Esophagus squamous epithelium (tissue), 5 donors: ENCODE measurements around the gene ONECUT3. TPM values are rescaled to one million over a fixed set of nuclear protein-coding genes. Genes with fewer than 3 reads are reported as not detected.

Source experiments
- DNase-seq: peaks from one replicate; lab custom pipeline; 2025; lab: John Stamatoyannopoulos, UW
- H3K27ac ChIP-seq, 4 donors: fragments of 200-600 bp; sonication (generic); one replicate each; pipeline ENCODE4 v1.5.1; 2016 to 2019; ENCODE audit warnings: mild to moderate bottlenecking in 1 of 4
- H3K27me3 ChIP-seq, 4 donors: fragments of 200-600 bp; sonication (generic); 1 replicate in 3 of 4; 2 replicates in 1 of 4; pipeline versions ENCODE4 v1.5.1 to v1.6.0; 2017 to 2021; ENCODE audit warnings: antibody characterized with exemption in 1 of 4
- H3K36me3 ChIP-seq, 3 donors: fragments of 200-600 bp; sonication (generic); one replicate each; pipeline ENCODE4 v1.5.1; 2016 to 2019
- H3K4me1 ChIP-seq, 3 donors: fragments of 200-600 bp; sonication (generic); one replicate each; pipeline ENCODE4 v1.5.1; 2017 to 2019
- H3K4me3 ChIP-seq, 4 donors: fragments of 200-600 bp; sonication (generic); 1 replicate in 3 of 4; 2 replicates in 1 of 4; pipeline ENCODE4 v1.5.1; 2016 to 2019; ENCODE audit warnings: mild to moderate bottlenecking in 2 of 4, moderate library complexity in 1 of 4
- H3K9me3 ChIP-seq, 3 donors: fragments of 200-600 bp; sonication (generic); one replicate each; pipeline ENCODE4 v1.5.1; 2016 to 2019
- POLR2A ChIP-seq, 4 donors: fragments of 450-650 bp; IDR thresholded peaks; one replicate each; pipeline ENCODE4 v1.6.1; 2017; ENCODE audit warnings: antibody characterized with exemption in 4 of 4, mild to moderate bottlenecking in 4 of 4, moderate library complexity in 3 of 4
- WGBS, 2 donors: methylation state at CpG; one replicate each; pipeline ENCODE4 v1.1.5; 2018; 5-methylcytosine and 5-hydroxymethylcytosine counted together
- intact Hi-C: fragments of 100-400 bp; cut with DNase I; formaldehyde crosslinking; loops from one replicate; pipeline ENCODE4 v1.15.0; 2022
- total RNA-seq, 4 donors: library from RNA; depleted of rRNA; stranded (reverse); fragments of >200 nt; gene quantifications; one replicate each; pipeline ENCODE4 v1.1.0, GENCODE V29; 2016
- TF ChIP-seq, protein P1 (sequence below), 6 experiments: fragments of 450-650 bp in 4 of 6; fragments of 200-600 bp in 2 of 6; sonication (generic) in 2 of 6; IDR thresholded peaks; one replicate each; pipeline ENCODE4 v1.5.1; 2016 to 2019; ENCODE audit warnings: antibody characterized with exemption in 6 of 6, mild to moderate bottlenecking in 4 of 6, moderate library complexity in 4 of 6
- donor health status: DM: yes; HTN: yes; CAD: no.

Gene ONECUT3
- total RNA-seq, 4 donors from 2014 or later = not detected

DNA sequence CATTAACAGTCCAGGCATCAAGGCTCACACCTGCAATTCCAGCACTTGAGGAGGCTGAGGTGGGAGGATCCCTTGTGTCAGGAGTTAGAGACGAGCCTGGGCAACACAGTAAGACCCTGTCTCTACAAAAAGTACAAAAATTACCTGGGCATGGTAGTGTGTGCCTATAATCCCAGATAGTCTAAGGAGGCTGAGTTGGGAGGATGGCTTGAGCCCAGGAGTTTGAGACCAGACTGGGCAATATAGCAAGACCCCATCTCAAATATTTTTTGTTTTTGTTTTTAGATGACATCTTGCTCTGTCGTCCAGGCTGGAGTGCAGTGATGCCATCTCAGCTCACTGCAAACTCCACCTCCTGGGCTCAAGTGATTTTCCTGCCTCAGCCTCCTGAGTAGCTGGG lies 40.1 kb upstream of the ONECUT3 start:
- WGBS, 2 donors = 74 to 92% methylated on average over 1 to 2 of the region's 2 CpGs
- TF ChIP-seq, protein P1, sequence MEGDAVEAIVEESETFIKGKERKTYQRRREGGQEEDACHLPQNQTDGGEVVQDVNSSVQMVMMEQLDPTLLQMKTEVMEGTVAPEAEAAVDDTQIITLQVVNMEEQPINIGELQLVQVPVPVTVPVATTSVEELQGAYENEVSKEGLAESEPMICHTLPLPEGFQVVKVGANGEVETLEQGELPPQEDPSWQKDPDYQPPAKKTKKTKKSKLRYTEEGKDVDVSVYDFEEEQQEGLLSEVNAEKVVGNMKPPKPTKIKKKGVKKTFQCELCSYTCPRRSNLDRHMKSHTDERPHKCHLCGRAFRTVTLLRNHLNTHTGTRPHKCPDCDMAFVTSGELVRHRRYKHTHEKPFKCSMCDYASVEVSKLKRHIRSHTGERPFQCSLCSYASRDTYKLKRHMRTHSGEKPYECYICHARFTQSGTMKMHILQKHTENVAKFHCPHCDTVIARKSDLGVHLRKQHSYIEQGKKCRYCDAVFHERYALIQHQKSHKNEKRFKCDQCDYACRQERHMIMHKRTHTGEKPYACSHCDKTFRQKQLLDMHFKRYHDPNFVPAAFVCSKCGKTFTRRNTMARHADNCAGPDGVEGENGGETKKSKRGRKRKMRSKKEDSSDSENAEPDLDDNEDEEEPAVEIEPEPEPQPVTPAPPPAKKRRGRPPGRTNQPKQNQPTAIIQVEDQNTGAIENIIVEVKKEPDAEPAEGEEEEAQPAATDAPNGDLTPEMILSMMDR (IDR thresholded peaks at IDR 0.05) = no peak
- TF ChIP-seq POLR2A (IDR thresholded peaks at IDR 0.05) = no peak
- Histone ChIP-seq H3K27ac (no peak overlapping the region), H3K27me3 (peaks cover 0 to 90% (median 0%) of the 10 kb centered on the region in 4 donors), H3K4me1 (no peaks in the 10 kb centered on the region), H3K36me3 (no peaks in the 10 kb centered on the region), H3K4me3 (no peak overlapping the region), H3K9me3 (no peaks in the 10 kb centered on the region)
- no peak for DNase-seq
- intact Hi-C loops = no loop called here

DNA sequence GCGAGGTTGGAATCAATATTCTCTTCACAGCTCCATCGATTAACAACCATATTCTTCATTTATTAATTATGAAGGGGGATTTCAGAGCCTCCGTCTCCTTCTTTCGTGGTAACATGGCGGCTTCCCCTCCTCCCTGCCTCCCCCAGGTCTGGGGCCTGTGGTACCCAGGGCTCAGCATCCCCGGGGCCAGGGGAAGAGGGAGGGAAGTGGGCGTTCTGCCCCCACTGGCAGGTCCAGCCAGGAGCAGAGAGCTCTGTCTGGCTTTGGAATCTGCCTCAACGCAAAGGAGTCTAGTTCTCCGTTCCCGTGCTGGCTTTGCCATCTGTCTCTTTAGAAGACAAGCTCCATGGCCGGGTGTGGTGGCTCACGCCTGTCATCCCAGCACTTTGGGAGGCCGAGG lies 37.8 kb upstream of the ONECUT3 start:
- Histone ChIP-seq H3K4me1 (peaks cover 0 to 6% (median 0%) of the 10 kb centered on the region in 3 donors), H3K27ac (no peak overlapping the region), H3K36me3 (no peaks in the 10 kb centered on the region), H3K4me3 (no peak overlapping the region), H3K27me3 (peaks cover 0 to 93% (median 15%) of the 10 kb centered on the region in 4 donors), H3K9me3 (no peaks in the 10 kb centered on the region)
- TF ChIP-seq, protein P1 (IDR thresholded peaks at IDR 0.05) = no peak
- TF ChIP-seq POLR2A (IDR thresholded peaks at IDR 0.05) = no peak
- no peak for DNase-seq
- intact Hi-C loops = no loop called here
- WGBS, 2 donors = 55 to 79% methylated on average over 5 to 9 of the region's 13 CpGs

DNA sequence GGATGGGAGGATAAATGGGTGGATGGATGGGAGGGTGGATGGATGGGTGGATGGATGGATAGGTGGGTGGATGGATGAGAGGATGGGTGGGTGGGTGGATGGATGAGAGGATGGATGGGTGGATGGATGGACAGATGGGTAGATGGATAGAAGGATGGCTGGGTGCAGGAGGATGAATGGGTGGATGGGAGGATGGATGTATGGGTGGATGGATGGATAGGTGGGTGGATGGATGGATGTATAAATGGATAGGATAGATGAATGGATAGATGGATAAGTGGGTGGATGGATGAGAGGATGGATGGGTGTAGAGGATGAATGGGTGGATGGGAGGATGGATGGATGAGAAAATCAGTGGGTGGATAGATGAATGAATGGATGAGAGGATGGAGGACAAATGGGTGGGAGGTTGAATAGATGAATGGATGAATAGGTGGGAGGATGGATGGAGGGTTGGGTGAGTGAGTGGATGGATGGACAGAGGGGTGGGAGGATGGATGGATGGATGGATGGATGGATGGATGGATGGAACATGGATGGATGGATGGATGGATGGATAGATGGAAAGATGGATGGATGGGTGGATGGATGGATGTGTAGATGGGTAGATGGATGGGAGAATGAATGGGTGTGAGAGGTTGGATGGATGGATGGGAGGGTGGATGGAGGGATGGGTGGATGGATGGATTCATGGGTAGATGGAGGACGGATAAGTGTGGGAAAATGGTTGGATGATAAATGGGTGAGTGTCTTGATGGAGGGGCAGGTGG lies 35.9 kb upstream of the ONECUT3 start:
- H3K27me3 ChIP-seq = peaks cover 0 to 100% (median 15%) of the 10 kb centered on the region in 4 donors
- no peak for TF ChIP-seq POLR2A (IDR thresholded peaks at IDR 0.05)
- TF ChIP-seq, protein P1 (IDR thresholded peaks at IDR 0.05) = no peak
- H3K9me3 ChIP-seq = no peaks in the 10 kb centered on the region
- DNase-seq = no peak
- WGBS, 2 donors = 76 to 83% methylated on average over 1 of the region's 1 CpG
- H3K4me3 ChIP-seq = no peak overlapping the region
- no peak overlapping the region for H3K27ac ChIP-seq
- intact Hi-C loops = no loop called here
- H3K36me3 ChIP-seq = no peaks in the 10 kb centered on the region
- H3K4me1 ChIP-seq = peaks cover 0 to 6% (median 0%) of the 10 kb centered on the region in 3 donors

DNA sequence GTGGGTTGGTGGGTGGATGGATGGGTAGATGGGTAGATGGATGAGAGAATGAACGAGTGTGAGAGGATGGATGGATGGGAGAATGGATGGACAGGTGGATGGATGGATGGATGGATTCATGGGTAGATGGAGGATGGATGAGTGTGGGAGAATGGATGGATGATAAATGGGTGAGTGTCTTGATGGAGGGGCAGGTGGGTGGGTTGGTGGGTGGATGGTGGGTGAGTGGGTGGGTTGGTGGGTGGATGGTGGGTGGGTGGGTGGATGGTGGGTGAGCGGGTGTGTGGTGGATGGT lies 35.4 kb upstream of the ONECUT3 start:
- no peak for DNase-seq
- Histone ChIP-seq H3K4me3 (no peak overlapping the region), H3K36me3 (no peaks in the 10 kb centered on the region), H3K27ac (no peak overlapping the region), H3K4me1 (peaks cover 0 to 6% (median 0%) of the 10 kb centered on the region in 3 donors), H3K27me3 (peaks cover 0 to 100% (median 15%) of the 10 kb centered on the region in 4 donors), H3K9me3 (no peaks in the 10 kb centered on the region)
- WGBS, 2 donors = 61 to 80% methylated on average over 1 of the region's 2 CpGs
- intact Hi-C loops = no loop called here
- TF ChIP-seq POLR2A (IDR thresholded peaks at IDR 0.05) = no peak
- TF ChIP-seq, protein P1 (IDR thresholded peaks at IDR 0.05) = no peak

DNA sequence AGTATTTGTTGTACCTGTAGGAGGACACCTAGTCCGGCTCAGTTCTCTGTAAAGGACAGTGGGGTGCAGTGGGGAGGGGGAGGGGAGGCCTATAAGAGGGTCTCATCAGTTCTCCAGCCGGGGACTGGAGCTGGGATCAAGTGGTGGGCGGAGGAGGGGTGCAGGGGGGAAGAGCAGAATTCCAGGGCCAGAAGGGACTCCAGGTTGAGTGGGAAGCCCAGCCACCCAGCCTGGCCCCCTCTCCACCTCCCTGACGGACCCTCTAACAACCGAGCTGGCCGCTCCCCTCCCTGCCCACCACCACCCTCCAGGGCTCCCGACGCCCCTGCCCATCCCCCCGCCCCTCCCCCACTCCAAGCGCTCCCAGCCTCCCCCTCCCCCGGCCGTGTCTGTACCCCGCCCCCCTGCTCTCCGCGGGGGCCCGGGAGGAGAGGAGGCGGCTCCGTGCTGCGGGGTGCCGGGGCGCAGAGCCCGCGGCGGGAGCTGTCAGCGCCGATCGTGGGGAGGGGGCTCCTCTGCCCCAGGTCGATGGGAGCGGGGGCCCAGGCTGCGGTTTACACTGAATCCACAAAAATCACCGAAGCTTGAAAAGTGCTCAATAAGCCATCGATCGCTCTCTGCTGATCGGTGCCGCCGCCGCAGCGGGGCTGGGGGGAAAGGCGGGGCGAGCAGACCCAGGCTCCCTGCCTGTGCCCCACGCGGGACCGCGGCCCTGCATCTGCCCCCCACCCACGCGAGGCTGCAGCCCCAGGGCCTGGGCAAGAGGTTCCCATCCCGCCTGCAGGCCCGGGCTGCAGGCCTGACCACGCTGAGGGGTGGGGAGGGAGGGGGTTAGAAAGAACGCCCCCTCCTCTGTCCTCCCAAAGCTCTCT lies 34.6 kb upstream of the ONECUT3 start:
- no peak overlapping the region for H3K4me3 ChIP-seq
- H3K27ac ChIP-seq = no peak overlapping the region
- no peaks in the 10 kb centered on the region for H3K36me3 ChIP-seq
- peaks cover 0 to 100% (median 15%) of the 10 kb centered on the region in 4 donors for H3K27me3 ChIP-seq
- intact Hi-C loops = no loop called here
- WGBS, 2 donors = 10 to 41% methylated on average over 2 to 5 of the region's 50 CpGs
- no peak for DNase-seq
- no peak for TF ChIP-seq POLR2A (IDR thresholded peaks at IDR 0.05)
- TF ChIP-seq, protein P1 (IDR thresholded peaks at IDR 0.05) = no peak
- no peaks in the 10 kb centered on the region for H3K9me3 ChIP-seq
- peaks cover 0 to 6% (median 0%) of the 10 kb centered on the region in 3 donors for H3K4me1 ChIP-seq
